ENCODE data around the gene ING1.
A peak's percentile ranks its signal among the peaks of the same experiment; 100 is the strongest.
"Not testable (repeated sequence)": the region's sequence is repeated elsewhere in the genome, so short reads cannot be mapped to it uniquely, and the experiment has no call there.

ING1 gene, protein sequence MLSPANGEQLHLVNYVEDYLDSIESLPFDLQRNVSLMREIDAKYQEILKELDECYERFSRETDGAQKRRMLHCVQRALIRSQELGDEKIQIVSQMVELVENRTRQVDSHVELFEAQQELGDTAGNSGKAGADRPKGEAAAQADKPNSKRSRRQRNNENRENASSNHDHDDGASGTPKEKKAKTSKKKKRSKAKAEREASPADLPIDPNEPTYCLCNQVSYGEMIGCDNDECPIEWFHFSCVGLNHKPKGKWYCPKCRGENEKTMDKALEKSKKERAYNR

GRCh38 chr13:110713642-110713952 is at the start of gene ING1:
Gene ING1, plus strand, starts transcription at chr13:110713700. Its CDS starts 450 bp downstream, at chr13:110714150.
- no peak for DNase-seq (ENCODE audit: low spot score)

GRCh38 chr13:110664041-110664440 is 49.5 kb upstream of the ING1 start:
- DNase-seq (ENCODE audit: low spot score): no peak

DNA sequence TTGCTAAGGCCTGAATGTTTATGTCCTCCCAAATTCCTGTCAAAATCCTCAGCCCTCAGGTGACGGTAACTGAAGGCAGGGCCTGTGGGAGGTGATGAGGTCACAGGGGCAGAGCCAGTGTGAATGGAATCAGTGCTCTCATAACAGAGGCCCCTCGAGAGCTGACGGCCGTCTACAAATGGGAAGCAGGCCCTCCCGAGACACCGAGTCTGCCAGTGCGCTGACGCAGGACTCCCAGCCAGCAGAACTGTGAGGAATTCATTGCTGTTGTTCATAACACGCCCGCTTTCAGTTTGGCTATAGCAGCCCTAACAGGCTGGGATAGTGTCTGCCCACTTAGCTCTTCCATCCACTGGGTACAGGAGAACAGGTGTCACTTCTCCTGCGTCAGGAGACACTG is 48.8 kb upstream of the ING1 start:
- no peak for DNase-seq (ENCODE audit: low spot score)

DNA sequence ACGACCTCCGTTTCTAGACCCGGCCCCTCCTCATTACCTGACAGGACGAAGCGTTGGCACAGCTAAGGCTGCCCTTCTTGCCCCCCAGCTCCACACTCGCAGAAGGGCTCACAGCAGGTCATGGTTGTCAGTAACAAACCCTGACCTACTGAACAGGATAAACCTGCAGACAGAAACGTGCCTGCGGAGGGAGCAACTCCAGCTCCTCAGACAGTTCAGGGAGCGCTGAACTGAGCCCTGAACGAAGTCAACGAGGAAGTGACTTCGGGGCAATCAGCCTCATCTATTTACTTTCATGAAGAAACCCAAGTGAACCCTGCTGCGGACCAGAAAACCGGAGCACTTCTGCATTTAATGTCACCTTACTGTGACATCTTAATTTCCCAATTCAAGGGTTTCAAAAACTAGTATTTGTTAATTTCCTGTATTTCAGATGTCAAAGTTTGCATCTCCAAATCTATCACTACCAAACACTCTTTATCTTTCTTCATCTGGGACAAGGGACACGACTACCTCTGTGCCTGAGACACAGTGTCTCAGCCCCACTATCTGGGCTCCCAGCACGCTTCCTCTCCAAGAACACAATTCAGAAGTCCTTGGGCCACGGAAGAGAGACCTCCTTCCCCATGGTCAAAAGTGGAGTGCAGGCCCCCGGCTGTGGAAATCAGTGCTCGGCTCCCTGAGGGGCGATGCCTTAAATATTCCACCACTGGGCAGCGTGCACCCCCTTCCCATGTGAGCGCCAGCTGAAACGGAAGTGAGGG is 47.8 kb upstream of the ING1 start:
- no peak for DNase-seq (ENCODE audit: low spot score)

DNA sequence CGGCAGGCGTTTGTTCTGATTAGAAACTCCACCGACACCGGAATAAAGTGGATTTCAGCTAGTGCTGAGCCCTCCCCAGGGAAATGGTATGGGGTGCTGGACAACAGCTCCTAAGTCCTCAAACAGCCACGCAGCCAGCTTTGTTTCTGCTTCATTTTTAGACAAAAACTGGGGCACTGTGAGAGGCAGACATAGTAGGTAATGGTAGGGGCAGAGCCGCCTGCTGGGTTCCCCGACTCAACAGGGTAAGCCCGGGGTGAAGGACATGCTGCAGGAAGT is 47.3 kb upstream of the ING1 start:
- DNase-seq (ENCODE audit: low spot score): no peak

GRCh38 chr13:110669036-110669435 is 44.5 kb upstream of the ING1 start:
- no peak for DNase-seq (ENCODE audit: low spot score)

DNA sequence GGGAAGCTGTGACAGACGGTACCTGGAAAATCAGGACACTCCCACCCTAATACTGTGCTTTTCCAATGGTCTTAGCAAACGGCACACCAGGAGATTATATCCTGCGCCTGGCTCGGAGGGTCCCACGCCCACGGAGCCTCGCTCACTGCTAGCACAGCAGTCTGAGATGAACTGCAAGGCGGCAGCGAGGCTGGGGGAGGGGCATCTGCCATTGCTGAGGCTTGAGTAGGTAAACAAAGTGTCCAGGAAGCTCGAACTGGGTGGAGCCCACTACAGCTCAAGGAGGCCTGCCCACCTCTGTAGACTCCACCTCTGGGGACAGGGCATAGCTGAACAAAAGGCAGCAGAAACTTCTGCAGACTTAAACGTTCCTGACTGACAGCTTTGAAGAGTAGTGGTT is 43.7 kb upstream of the ING1 start:
- not testable (repeated sequence) for DNase-seq (ENCODE audit: low spot score)

DNA sequence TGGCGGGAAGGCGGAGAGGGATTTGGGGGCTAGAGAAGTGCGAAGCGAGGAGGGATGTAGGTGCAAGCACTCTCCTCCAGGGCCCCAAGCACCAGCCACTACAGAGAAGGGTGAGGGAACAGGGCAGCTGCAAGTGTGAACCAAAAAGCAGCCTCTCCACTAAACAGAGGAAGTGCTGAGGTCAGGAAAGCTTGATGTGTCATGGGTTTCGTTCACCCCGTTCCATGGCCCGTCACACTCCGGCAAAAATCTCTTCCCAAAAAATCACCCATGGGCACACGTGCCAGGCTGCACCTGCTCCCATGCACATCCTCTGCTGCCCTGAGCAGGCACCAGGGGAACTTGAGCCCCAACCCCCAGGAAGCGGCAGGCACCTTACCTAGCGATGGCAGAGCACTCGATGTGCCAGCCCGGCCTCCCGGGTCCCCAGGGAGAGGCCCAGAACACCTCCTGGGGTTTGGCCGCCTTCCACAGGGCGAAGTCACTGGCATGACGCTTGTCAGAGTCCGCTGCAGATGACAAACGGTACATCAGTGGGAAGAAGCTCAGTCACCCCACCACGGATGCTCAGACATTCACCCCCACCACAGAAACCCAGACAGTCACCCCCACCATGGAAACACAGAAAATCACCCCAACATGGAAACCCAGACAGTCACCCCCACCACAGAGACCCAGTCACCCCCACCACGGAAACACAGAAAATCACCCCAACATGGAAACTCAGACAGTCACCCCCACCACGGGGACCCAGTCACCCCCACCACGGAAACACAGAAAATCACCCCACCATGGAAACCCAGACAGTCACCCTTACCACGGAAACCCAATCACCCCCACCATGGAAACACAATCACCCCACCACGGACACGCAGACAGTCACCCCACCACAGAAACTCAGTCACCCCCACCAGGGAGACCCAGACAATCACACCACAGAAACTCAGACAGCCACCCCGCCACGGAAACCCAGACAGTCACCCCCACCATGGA is 36.6 kb upstream of the ING1 start:
- DNase-seq (ENCODE audit: low spot score): no peak

DNA sequence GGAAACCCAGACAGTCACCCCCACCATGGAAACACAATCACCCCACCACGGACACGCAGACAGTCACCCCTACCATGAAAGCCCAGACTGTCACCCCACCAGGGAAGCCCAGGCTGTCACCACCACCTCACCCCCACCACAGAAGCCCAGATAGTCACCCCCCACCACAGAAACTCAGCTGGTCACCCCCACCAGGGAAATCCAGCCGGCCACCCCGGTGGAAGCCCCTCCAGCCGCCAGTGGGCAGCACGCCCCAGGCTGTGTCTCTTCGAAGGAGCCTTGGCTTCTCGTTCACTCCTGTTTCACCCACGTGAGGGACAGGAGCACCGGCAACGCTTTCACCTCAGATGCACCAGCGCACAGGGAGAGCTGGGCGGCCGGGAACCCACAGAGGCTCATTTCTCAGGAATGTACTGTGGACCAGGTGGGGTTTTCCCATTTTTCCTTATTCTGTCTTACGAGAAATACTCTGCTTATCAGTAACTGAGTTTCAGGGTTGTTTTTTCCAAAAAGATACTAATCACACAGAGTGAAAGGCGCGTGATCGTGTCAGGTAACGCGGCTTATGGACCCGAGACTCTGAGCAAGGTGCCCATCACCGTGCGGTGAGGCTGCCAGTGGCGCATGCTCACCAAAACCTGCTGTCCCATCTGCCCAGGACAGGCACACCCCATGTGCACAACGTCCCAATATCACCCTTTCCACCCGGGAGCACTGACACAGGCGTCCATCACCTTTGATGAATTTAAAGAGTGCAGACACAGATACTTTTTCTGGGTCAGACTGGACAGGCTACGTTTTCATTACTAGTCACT is 35.6 kb upstream of the ING1 start:
- no peak for DNase-seq (ENCODE audit: low spot score)

DNA sequence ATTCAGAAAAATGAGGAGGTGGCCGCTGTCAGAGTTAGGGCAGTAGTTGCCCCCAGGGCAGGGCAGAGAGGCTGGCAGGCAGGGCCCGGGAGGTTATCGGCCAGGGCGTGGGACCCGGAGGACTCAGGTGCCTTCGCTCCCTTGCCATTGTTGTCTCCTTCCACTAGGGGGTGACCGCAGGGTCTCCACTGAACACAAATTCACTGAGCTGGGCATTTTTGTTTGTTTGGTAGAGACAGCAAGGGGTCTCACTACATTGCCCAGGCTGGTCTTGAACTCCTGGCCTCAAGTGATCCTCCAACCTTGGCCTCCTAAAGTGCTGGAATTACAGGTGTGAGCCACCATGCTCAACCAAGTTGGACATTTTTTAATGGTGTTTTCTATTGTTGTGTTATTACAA is 32.6 kb upstream of the ING1 start:
- no peak for DNase-seq (ENCODE audit: low spot score)

GRCh38 chr13:110681868-110682550 is 31.5 kb upstream of the ING1 start:
- DNase-seq (ENCODE audit: low spot score): no peak

DNA sequence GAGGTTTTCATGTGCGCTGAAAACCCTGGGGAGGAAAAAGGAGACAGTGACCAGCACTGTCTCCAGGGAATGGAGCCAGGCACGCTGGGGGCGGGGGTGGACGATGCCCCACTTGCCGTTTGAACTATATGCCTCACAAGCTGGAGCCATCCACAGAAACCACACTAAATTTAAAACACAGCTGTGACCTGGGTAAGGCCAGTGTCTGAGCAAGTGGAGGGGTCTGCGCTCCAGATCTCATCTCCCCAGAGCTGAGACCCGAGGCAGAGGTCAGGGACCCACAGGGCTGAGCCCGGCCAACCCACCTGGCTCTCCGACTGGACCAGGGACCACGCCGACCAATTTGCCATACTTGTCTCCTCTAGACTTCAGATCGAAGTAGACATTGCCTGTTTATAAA is 30.8 kb upstream of the ING1 start:
- DNase-seq (ENCODE audit: low spot score): no peak

DNA sequence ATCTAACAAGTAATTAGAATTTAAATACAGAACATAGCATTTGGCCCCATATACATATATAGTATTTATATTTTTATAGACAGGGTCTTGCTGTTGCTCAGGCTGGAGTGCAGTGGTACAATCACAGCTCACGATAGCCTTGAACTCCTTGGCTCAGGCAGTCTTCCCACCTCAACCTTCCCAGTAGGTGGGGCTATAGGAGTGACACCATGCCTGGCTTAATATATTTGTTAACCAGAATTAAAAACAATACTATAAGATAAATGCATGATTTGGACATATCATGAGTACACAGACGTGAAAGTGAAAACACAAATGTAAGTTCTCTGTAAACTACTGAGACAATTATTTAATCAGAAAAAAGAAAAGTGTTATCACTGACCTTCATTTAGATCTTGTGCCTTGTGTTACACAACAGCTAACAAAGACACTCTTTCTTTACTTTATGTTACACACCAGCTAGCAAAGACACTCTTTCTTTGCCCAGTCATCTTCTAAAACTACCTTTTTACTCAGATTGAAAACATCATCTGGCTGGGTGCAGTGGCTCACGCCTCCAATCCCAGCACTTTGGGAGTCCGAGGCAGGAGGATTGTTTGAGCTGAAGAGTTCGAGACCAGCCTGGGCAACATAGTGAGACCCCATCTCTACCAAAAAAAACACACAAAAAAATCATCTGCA is 30.2 kb upstream of the ING1 start:
- DNase-seq (ENCODE audit: low spot score): peak; percentile 61

DNA sequence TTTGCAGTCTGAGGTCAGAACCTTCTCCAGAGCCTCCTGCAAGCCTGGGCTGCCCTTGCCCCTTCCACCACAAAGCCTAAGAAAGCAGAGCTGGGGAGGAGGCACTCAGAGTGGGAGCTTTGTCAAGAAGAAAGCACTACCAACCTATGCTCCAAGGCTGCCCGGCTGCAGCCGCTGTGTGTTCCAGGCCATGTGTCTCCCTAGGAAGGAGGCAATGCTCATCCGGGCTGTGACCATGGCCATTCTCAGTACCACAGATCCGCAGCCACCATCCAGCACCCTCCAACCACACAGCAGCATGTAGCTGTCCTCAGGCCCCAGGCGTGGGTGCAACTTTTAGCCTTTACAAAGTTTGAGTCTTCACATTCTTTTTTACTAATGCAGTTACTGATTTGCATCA is 29.6 kb upstream of the ING1 start:
- no peak for DNase-seq (ENCODE audit: low spot score)

DNA sequence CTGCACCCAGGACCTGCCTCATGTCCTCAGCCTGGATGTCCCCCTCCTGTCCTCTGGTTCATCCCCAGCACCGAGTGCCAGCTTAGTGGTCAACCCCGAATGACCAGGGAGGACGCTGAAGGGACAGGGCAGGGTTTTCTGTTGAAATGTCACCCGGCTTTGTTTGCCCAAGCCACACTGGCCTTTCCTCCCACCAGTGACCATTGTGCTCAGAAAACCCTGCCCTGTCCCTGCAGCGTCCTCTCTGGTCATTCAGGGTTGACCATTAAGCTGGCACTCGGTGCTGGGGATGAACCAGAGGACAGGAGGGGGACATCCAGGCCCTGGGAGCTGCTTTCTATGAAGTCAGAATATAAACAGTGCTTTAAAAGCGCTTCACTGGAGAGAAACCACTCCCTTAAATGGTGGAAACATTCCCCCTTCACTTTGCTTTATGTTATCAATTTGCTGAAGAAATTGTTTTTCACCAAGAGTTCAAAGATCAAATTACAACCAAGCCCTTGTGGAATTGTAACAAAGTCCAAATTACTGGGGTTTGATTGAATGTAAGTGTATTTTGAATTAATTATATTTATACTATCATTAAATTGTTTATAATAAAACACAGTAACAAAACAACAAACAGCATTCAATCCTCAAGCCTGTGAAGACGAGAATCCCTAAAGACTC is 29.0 kb upstream of the ING1 start:
- DNase-seq (ENCODE audit: low spot score): no peak

DNA sequence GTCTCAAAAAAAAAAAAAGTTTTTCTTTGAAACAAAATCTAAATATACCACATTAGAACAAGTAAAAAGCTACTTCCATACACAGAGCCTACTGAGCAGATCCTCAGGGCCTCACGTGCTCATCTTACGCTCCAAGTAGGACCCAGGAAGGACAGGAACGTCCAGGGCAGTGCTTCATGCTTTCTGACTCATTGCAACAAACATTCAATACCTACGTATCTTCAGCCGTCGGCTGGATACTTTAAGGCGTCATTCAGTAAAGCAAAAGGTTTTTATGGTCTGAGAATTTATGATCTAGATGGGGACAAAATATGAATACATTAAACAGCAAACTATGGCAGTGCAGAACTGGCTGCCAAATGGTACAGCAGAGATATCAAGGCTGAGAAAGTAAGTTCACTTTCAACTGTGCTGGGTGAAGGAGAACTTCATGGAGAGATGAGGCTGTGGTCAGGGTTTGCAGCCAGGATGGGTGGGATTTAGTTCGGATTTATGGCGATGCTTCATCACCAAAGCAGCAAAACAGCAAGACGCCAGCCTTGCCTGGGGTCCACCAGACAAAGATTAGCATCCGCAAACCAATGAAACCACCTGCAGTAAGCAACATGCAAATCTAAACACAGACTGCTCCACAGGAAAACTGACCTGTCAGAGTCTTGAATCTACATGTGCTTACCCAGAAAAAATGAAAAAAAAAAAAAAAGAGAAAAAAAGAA is 28.0 kb upstream of the ING1 start:
- no peak for DNase-seq (ENCODE audit: low spot score)

DNA sequence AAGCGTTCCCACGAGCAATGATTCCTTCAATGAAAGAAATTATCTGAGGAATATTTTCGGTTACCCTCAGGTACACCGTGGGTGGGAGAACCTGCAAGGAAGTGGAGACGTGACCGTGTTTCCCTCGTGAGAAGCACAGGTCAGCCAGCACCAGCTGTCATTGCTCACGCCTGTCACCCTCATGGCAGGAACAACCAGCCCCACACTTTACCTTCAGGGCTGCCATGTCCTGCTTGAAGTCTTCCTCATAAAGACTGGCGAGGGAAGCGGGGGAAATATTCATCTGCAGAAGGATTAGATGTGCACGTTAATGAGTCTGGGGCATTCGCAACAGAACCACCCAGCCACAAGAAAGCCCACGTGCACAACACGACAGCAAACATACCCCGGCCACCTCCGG is 25.8 kb upstream of the ING1 start:
- no peak for DNase-seq (ENCODE audit: low spot score)

DNA sequence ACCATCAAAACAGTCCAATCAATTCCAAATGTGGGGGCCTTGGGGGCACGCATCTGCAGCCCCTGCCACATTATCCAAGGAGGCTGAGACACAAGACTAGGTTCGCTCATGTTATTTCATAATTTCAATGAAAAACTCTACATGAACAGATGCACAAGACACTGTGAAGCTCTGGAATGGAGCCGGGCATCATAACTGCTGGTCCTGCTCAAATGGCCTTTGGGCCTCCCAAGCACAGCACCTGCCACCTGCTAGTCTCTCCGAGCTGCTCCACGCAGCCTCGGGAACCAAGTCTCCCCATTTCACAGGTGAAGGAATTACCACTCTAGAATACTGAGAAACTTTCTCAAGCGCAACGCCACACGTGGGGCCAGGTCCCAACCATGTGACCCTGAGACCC is 24.5 kb upstream of the ING1 start:
- no peak for DNase-seq (ENCODE audit: low spot score)

DNA sequence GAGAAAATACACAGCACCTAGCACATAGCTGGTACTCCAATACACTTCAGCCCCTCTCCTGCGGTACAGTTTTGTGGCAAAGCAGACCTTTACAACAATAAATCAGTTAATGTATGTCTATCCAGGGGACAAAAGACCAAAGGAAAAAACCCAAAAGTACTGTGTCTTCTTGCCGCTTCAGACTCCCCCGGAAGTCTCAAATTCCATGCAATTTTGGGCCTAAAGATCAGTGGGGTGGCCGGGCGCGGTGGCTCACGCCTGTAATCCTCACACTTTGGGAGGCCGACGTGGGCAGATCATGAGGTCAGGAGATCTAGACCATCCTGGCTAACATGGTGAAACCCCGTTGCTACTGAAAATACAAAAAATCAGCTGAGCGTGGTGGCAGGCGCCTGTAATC is 23.8 kb upstream of the ING1 start:
- no peak for DNase-seq (ENCODE audit: low spot score)

- no peak for DNase-seq (ENCODE audit: low spot score)
Observed at GRCh38 chr13:110690516-110690915, 23.0 kb upstream of the ING1 start.
